PC-3 (cell line): ENCODE data around the gene CPLANE1. TPM values are rescaled to one million over a fixed set of nuclear protein-coding genes. Genes with fewer than 3 reads are reported as not detected.
"Not testable (repeated sequence)": the region's sequence is repeated elsewhere in the genome, so short reads cannot be mapped to it uniquely, and the experiment has no call there.

Source experiments
- ATAC-seq: fragments of 200-7000 bp; cut with Tn5 transposase; 2 replicates; pipeline ENCODE4 v1.9.1; 2020; ENCODE audit warnings: mild to moderate bottlenecking, moderate library complexity
- BruUV-seq: library from RNA; stranded (reverse); fragments of 400-500 nt; replicated peaks from 2 replicates; lab custom pipeline; 2021; lab: Mats Ljungman, UMichigan
- CTCF ChIA-PET: fragments of 300-600 bp; sonication (Branson Sonifier 250); formaldehyde crosslinking; loops from one replicate; lab custom pipeline; 2022; ENCODE audit warnings: antibody characterized with exemption; lab: Charles Lee
- POLR2A ChIA-PET: fragments of 300-600 bp; sonication (Branson Sonifier 250); formaldehyde crosslinking; loops from one replicate; lab custom pipeline; 2022; ENCODE audit warnings: antibody characterized with exemption; ENCODE audit not compliant: unreplicated experiment; lab: Charles Lee
- DNase-seq: peaks from one replicate; pipeline ENCODE4 v3.0.0-alpha.2; 2015
- H2AFZ ChIP-seq: fragments of 300-600 bp; sonication (generic); 2 replicates; pipeline ENCODE4 v1.6.0; 2016; ENCODE audit warnings: antibody characterized with exemption, low read length
- H3F3A ChIP-seq: fragments of 300-600 bp; sonication (generic); one replicate; pipeline ENCODE4 v1.6.0; 2017; ENCODE audit warnings: antibody characterized with exemption, low read length, control low read depth, mild to moderate bottlenecking; ENCODE audit not compliant: unreplicated experiment
- H3K27ac ChIP-seq: fragments of 300-600 bp; sonication (generic); 2 replicates; pipeline ENCODE4 v1.5.1; 2016; ENCODE audit warnings: mild to moderate bottlenecking, low read length
- H3K27me3 ChIP-seq: fragments of 300-600 bp; sonication (generic); 2 replicates; pipeline ENCODE4 v1.6.1; 2016; ENCODE audit warnings: low read length, mixed read lengths
- H3K36me3 ChIP-seq: fragments of 300-600 bp; sonication (generic); 2 replicates; pipeline ENCODE4 v1.6.1; 2016; ENCODE audit warnings: low read depth, mixed run types, low read length, mixed read lengths
- H3K4me1 ChIP-seq: fragments of 300-600 bp; sonication (generic); 2 replicates; pipeline ENCODE4 v1.5.1; 2016; ENCODE audit warnings: low read length; ENCODE audit not compliant: insufficient read depth
- H3K4me2 ChIP-seq: fragments of 300-600 bp; sonication (generic); 2 replicates; pipeline ENCODE4 v1.6.0; 2016; ENCODE audit warnings: low read length
- H3K4me3 ChIP-seq: fragments of 300-600 bp; sonication (generic); 2 replicates; pipeline ENCODE4 v1.5.1; 2016; ENCODE audit warnings: mild to moderate bottlenecking, low read length, mixed read lengths
- H3K79me2 ChIP-seq: fragments of 300-600 bp; sonication (generic); 2 replicates; pipeline ENCODE4 v1.6.1; 2017; ENCODE audit warnings: low read length, mixed read lengths
- H3K9ac ChIP-seq: fragments of 300-600 bp; sonication (generic); 2 replicates; pipeline ENCODE4 v1.6.0; 2016; ENCODE audit warnings: mild to moderate bottlenecking, low read length
- H3K9me2 ChIP-seq: fragments of 300-600 bp; sonication (generic); replicated peaks from 2 replicates; pipeline ENCODE4 v1.6.1; 2016; ENCODE audit warnings: mixed run types, low read length, mixed read lengths
- H3K9me3 ChIP-seq: fragments of 300-600 bp; sonication (generic); 2 replicates; pipeline ENCODE4 v1.6.1; 2016; ENCODE audit warnings: low read length, mixed read lengths
- H4K20me1 ChIP-seq: fragments of 300-600 bp; sonication (generic); 2 replicates; pipeline ENCODE4 v1.6.1; 2016; ENCODE audit warnings: low read length, mixed read lengths
- CTCF ChIP-seq: fragments of 300-600 bp; sonication (generic); conservative IDR thresholded peaks from 2 replicates; pipeline ENCODE4 v1.5.1; 2017; ENCODE audit warnings: antibody characterized with exemption, low read depth, mild to moderate bottlenecking, low read length
- EZH2 ChIP-seq: fragments of 300-600 bp; sonication (generic); IDR thresholded peaks from one replicate; pipeline ENCODE4 v1.6.1; 2017; ENCODE audit warnings: antibody characterized with exemption, mild to moderate bottlenecking, low read length; ENCODE audit not compliant: unreplicated experiment
- EZH2phosphoT487 ChIP-seq: fragments of 300-600 bp; sonication (generic); IDR thresholded peaks from 2 replicates; pipeline ENCODE4 v1.6.1; 2018; ENCODE audit warnings: mild to moderate bottlenecking, antibody characterized with exemption, low read length, borderline replicate concordance
- intact Hi-C: fragments of 100-400 bp; cut with micrococcal nuclease; formaldehyde crosslinking; loops from 2 replicates; pipeline ENCODE4 v1.9.0; 2023
- total RNA-seq: library from RNA; depleted of rRNA; stranded (reverse); fragments of >200 nt; gene quantifications from 2 replicates; pipeline ENCODE4 v1.2.3, GENCODE V29; 2014

The CPLANE1 gene
- total RNA-seq, 1 experiment from 2014 or later = 10.1 TPM

- ATAC-seq, DNase-seq, H3K79me2 ChIP-seq, H4K20me1 ChIP-seq, H3K4me2 ChIP-seq, H3F3A ChIP-seq, H3K9me3 ChIP-seq, H3K4me3 ChIP-seq, BruUV-seq, CTCF ChIA-PET, H3K9me2 ChIP-seq, H2AFZ ChIP-seq, H3K4me1 ChIP-seq, H3K9ac ChIP-seq, H3K36me3 ChIP-seq, H3K27ac ChIP-seq, H3K27me3 ChIP-seq, intact Hi-C loops: not testable (repeated sequence)
- POLR2A ChIA-PET = interaction anchor here (0.6 kb wide), 1 partner anchor 17 kb away, joined by 5 read pairs; no protein-coding TSS in a partner anchor
Observed at GRCh38 chr5:37082977-37083376, 166.2 kb downstream of the CPLANE1 start.

GRCh38 chr5:37080697-37081096 is 168.5 kb downstream of the CPLANE1 start:
- DNase-seq = no peak
- BruUV-seq = no TSS peak
- no peaks in the 10 kb centered on the region for H3K36me3 ChIP-seq
- CTCF ChIA-PET = interaction anchor here (0.6 kb wide), 1 partner anchor 495 kb away, joined by 3 read pairs; no protein-coding TSS in a partner anchor
- no peaks in the 10 kb centered on the region for H3K27me3 ChIP-seq
- no peak for ATAC-seq
- H2AFZ ChIP-seq = no peak overlapping the region
- H3K4me1 ChIP-seq = no peaks in the 10 kb centered on the region
- no peaks in the 10 kb centered on the region for H3F3A ChIP-seq
- no peak overlapping the region for H3K27ac ChIP-seq
- no peak for TF ChIP-seq EZH2phosphoT487
- TF ChIP-seq CTCF = no peak
- TF ChIP-seq EZH2 = no peak
- no peaks in the 10 kb centered on the region for H3K9me3 ChIP-seq
- H4K20me1 ChIP-seq = no peaks in the 10 kb centered on the region
- H3K79me2 ChIP-seq = no peaks in the 10 kb centered on the region
- H3K9me2 ChIP-seq = no peaks in the 10 kb centered on the region
- no peak overlapping the region for H3K4me3 ChIP-seq
- POLR2A ChIA-PET = no interaction called here
- intact Hi-C loops = no loop called here
- H3K4me2 ChIP-seq = no peak overlapping the region
- no peak overlapping the region for H3K9ac ChIP-seq

- H3K4me2 ChIP-seq = no peak overlapping the region
- no peak for TF ChIP-seq CTCF
- TF ChIP-seq EZH2 = no peak
- no peak for TF ChIP-seq EZH2phosphoT487
- no peaks in the 10 kb centered on the region for H3K79me2 ChIP-seq
- DNase-seq (no peak), ATAC-seq (no peak)
- no TSS peak for BruUV-seq
- ChIA-PET CTCF (no interaction called here), POLR2A (no interaction called here)
- no peaks in the 10 kb centered on the region for H3K9me3 ChIP-seq
- H2AFZ ChIP-seq = no peak overlapping the region
- H3K27me3 ChIP-seq = no peaks in the 10 kb centered on the region
- H3K9ac ChIP-seq = no peak overlapping the region
- H4K20me1 ChIP-seq = no peaks in the 10 kb centered on the region
- H3K9me2 ChIP-seq = no peaks in the 10 kb centered on the region
- H3F3A ChIP-seq = no peaks in the 10 kb centered on the region
- no peak overlapping the region for H3K27ac ChIP-seq
- intact Hi-C loops = no loop called here
- H3K36me3 ChIP-seq = no peaks in the 10 kb centered on the region
- peaks cover 6% of the 10 kb centered on the region for H3K4me1 ChIP-seq
- H3K4me3 ChIP-seq = no peak overlapping the region
Observed at GRCh38 chr5:37077146-37077545, 172.0 kb downstream of the CPLANE1 start.
